Measurements from ENCODE around the gene TMEM117.

TMEM117 gene

GRCh38 chr12:43835656-43836474 lies at the start of gene TMEM117:
TSS of gene TMEM117 (plus strand) at chr12:43836081.
- TF ChIP-seq ZFP30 (CRISPR knock-in tag; IDR thresholded peaks at IDR 0.05): no peak
- TF ChIP-seq TOX (CRISPR knock-in tag; IDR thresholded peaks at IDR 0.05; ENCODE audit: borderline replicate concordance): no peak
- TF ChIP-seq POU6F1 (CRISPR knock-in tag; IDR thresholded peaks at IDR 0.05; ENCODE audit: borderline replicate concordance, low read depth): no peak
- no peak for TF ChIP-seq ESRRG (CRISPR knock-in tag; IDR thresholded peaks at IDR 0.05)
- TF ChIP-seq CREB5 (CRISPR knock-in tag; IDR thresholded peaks at IDR 0.05; ENCODE audit: low read depth): no peak
- TF ChIP-seq ARNTL (CRISPR knock-in tag; IDR thresholded peaks at IDR 0.05; ENCODE audit: borderline replicate concordance, low read depth): no peak
- TF ChIP-seq BACH2 (CRISPR knock-in tag; IDR thresholded peaks at IDR 0.05; ENCODE audit: borderline replicate concordance): no peak
- TF ChIP-seq ZC3H10 (CRISPR knock-in tag; IDR thresholded peaks at IDR 0.05): no peak
- no peak for TF ChIP-seq TSHZ2 (CRISPR knock-in tag; IDR thresholded peaks at IDR 0.05)
- TF ChIP-seq ZFP3 (CRISPR knock-in tag; IDR thresholded peaks at IDR 0.05): no peak
- no peak for TF ChIP-seq ISL1 (CRISPR knock-in tag; IDR thresholded peaks at IDR 0.05)
- TF ChIP-seq CSRNP3 (CRISPR knock-in tag; IDR thresholded peaks at IDR 0.05): no peak
- TF ChIP-seq PATZ1 (CRISPR knock-in tag; IDR thresholded peaks at IDR 0.05; ENCODE audit: borderline replicate concordance): no peak
- TF ChIP-seq ZNF8 (CRISPR knock-in tag; IDR thresholded peaks at IDR 0.05): no peak
- no peak for TF ChIP-seq CSDC2 (CRISPR knock-in tag; IDR thresholded peaks at IDR 0.05)
- TF ChIP-seq PPARA (CRISPR knock-in tag; IDR thresholded peaks at IDR 0.05; ENCODE audit: borderline replicate concordance): no peak
- TF ChIP-seq ZNF70 (CRISPR knock-in tag; IDR thresholded peaks at IDR 0.05): no peak
- ATAC-seq: peak; percentile 82

GRCh38 chr12:43786899-43787693 lies 48.8 kb upstream of the TMEM117 start:
- TF ChIP-seq ISL1 (CRISPR knock-in tag; IDR thresholded peaks at IDR 0.05) (peak; percentile 67), CREB5 (CRISPR knock-in tag; IDR thresholded peaks at IDR 0.05; ENCODE audit: low read depth) (0 out of 2 replicates have a peak, but pooled peaks have one; percentile 40), ZNF565 (CRISPR knock-in tag; conservative IDR thresholded peaks at IDR 0.05; ENCODE audit: low read depth) (no peak)

More at GRCh38 chr12:43786899-43787693, 48.8 kb upstream of the TMEM117 start:
- no peak for ATAC-seq

All from SK-N-SH treated with all-trans-retinoic acid at 6 μM for 48 hours (cell line).